ENCODE results near the gene CTXN1.
"Not testable (repeated sequence)": the region's sequence is repeated elsewhere in the genome, so short reads cannot be mapped to it uniquely, and the experiment has no call there.

The CTXN1 gene

DNA sequence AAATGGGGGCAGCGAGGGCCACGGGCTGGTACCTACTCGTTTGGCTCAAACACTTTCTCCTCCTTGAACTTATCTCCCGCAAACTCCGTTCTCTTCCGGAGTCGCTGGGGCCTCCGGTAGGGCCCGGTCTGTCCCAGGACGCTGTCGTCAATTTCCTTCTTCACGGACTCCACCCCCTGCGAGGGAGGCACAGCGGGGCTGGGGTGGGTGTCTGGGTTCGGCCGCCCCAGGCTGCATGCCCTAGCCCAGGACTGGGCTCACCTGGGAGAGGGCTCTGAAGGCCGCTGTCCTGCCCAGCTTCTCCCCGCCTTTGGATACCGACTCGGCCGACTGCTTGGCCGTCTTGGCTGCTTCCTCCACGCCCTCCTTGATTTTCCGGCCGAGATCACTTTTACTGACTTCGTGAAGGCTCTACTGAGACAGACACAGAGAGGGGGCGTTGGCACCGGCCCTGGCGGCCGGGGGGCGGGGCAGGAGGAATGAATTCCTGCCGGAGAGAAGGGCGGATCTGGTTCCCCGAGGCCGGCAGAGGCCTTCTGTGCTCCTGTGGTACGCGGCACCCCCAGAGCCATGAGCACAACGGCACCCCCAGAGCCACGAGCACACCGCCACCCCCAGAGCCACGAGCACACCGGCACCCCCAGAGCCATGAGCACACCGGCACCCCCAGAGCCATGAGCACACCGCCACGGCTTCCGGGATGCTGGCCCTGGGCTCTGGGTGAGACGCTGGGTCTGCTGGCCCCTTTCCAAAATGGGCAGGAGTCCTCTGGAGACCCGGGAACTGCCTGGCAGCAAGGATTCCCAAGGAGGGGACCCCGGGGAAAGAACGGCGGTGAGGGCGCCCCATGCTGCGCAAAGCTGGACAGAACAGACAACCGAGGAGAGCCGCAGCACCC lies 8.1 kb upstream of the CTXN1 start:
- Mint-ChIP-seq H3K36me3 (peaks cover 41 to 55% of the 10 kb centered on the region in 2 donors), H3K4me3 (no peak overlapping the region), H3K9me3 (no peaks in the 10 kb centered on the region), H3K27ac (no peak overlapping the region), H3K4me1 (peaks cover 4 to 12% of the 10 kb centered on the region in 2 donors), H3K27me3 (no peaks in the 10 kb centered on the region)
- ATAC-seq (replicated peaks) = no peak
- no peak for DNase-seq

DNA sequence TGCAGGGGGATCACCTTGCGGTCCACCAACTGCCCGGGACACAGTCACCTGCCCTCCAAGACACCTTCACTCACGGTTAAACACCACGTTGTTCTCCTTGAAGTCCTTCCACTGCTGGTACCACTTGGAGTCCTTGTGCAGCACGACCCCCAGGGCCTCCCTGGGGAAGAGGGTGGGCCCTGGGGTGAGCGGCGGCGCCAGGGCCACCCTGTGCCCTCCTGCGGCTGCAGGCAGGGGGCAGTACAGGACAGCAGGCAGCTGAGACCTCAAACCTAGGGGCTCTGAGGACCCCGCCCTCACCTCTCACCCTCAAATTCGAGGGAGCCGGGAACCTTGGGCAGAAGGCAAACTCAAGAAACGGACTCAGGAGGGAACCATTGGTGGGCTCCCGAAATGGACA lies 7.5 kb upstream of the CTXN1 start:
- Mint-ChIP-seq H3K27ac (no peak overlapping the region), H3K27me3 (no peaks in the 10 kb centered on the region), H3K9me3 (no peaks in the 10 kb centered on the region), H3K36me3 (peaks cover 41 to 54% of the 10 kb centered on the region in 2 donors), H3K4me3 (no peak overlapping the region), H3K4me1 (peaks cover 1 to 10% of the 10 kb centered on the region in 2 donors)
- no peak for DNase-seq
- ATAC-seq (replicated peaks) = no peak

- DNase-seq (no peak), ATAC-seq (replicated peaks) (no peak)
- H3K36me3 Mint-ChIP-seq = peaks cover 46 to 59% of the 10 kb centered on the region in 2 donors
- H3K27ac Mint-ChIP-seq = no peak overlapping the region
- peaks cover 3 to 13% of the 10 kb centered on the region in 2 donors for H3K4me1 Mint-ChIP-seq
- H3K4me3 Mint-ChIP-seq = no peak overlapping the region
- no peaks in the 10 kb centered on the region for H3K27me3 Mint-ChIP-seq
- no peaks in the 10 kb centered on the region for H3K9me3 Mint-ChIP-seq
Observed at GRCh38 chr19:7932930-7933300, 7.0 kb upstream of the CTXN1 start.

DNA sequence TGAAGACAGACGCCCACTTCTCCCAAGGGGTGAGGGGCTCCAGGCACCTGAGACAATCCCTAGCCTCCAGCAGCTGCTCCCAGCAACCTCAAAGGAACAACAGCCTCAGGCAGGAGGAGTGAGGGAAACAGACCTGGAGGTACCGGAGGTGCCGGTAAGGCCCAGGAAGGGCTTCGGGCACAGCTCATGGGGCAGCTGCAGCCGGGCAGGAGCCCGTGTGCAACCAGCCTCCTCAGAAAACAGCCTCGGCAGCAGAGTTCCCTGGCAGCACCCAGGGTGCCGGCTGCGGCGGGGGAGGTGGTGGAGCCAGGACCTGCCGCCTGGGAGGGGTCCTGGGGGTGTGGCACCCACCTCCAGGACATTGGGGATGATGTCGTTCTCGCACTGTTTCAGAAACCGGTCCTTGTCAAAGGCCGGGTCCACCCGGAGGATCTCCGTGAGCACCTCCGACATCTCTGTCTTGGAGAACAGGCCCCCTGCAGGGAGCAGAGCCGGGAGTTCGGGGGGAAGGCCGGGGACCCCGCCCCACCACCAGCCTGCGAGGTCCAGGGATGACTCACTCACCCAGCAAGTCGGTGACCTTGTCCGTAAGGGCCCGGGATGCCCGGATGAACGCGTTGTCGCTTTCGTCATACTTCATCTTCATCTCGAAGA lies 6.5 kb upstream of the CTXN1 start:
- no peaks in the 10 kb centered on the region for H3K27me3 Mint-ChIP-seq
- no peak overlapping the region for H3K4me3 Mint-ChIP-seq
- H3K27ac Mint-ChIP-seq = no peak overlapping the region
- ATAC-seq (replicated peaks) (no peak), DNase-seq (no peak)
- H3K4me1 Mint-ChIP-seq = peaks cover 2 to 18% of the 10 kb centered on the region in 2 donors
- no peaks in the 10 kb centered on the region for H3K9me3 Mint-ChIP-seq
- peaks cover 43 to 58% of the 10 kb centered on the region in 2 donors for H3K36me3 Mint-ChIP-seq

DNA sequence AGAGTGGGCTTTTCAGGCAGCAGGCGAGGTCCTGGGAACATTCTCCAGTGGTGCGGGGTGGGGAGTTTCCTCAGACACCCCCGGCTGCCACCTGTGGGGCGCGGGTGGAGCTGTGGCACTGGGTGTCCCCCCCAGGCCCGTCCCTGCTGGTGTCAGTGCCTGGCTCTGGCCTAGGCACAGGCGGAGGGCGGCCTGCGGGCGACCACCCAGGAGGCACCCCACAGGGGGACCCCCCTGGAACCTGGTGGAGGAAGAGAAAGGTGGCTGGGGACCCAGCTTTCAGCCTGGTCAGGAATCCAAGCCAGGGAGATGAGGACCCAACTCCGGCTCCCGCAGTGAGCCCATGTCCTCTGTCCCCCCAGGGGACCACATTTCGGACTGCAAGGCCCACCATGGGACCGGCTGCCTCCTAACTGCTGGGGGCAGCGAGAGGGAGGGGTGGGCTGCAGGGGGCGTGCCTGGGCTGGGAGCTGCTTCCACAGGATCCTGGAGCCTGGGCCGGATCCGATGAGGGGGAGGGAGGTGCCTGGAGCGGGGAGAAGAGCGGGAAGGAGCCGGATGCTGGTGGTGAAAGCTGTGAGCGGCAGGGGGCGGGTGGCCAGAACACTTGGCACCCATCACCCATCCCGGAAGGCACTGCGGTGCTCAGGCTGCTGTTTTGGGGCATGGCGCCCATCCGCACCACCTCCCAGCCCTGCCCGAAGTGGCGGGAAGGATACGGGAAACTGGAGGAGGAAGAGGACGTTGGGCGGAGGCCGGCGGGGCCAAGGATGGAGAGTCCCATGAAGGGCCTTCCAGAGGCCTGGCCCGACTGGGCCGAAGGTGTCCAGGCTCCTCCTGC lies 5.5 kb upstream of the CTXN1 start:
- DNase-seq = no peak
- Mint-ChIP-seq H3K4me1 (peaks cover 5 to 22% of the 10 kb centered on the region in 2 donors), H3K27ac (no peak overlapping the region), H3K4me3 (no peak overlapping the region), H3K27me3 (no peaks in the 10 kb centered on the region), H3K9me3 (no peaks in the 10 kb centered on the region), H3K36me3 (peaks cover 40 to 60% of the 10 kb centered on the region in 2 donors)
- ATAC-seq (replicated peaks) = no peak

- DNase-seq (no peak), ATAC-seq (replicated peaks) (no peak)
- Mint-ChIP-seq H3K4me3 (no peak overlapping the region), H3K9me3 (no peaks in the 10 kb centered on the region), H3K27me3 (no peaks in the 10 kb centered on the region), H3K36me3 (peaks cover 38 to 56% of the 10 kb centered on the region in 2 donors), H3K27ac (no peak overlapping the region), H3K4me1 (peaks cover 8 to 25% of the 10 kb centered on the region in 2 donors)
Observed at GRCh38 chr19:7930765-7931164, 4.8 kb upstream of the CTXN1 start.

DNA sequence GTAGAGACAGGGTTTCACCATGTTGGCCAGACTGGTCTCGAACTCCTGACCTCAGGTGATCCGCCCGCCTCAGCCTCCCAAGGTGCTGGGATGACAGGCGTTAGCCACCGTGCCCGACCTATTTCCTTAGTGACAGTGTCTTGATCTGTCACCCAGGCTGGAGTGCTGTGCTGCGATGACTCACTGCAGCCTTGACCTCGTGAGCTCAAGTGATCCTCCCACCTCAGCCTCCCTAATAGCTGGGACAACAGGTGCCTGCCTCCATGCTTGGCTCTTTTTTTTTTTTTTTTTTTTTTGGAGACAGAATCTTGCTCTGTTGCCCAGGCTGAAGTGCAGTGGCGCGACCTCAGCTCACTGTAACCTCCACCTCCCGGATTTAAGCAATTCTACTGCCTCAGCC lies 4.1 kb upstream of the CTXN1 start:
- not testable (repeated sequence) for DNase-seq; H3K4me3 Mint-ChIP-seq; ATAC-seq (replicated peaks); H3K27ac Mint-ChIP-seq; H3K27me3 Mint-ChIP-seq; H3K9me3 Mint-ChIP-seq
- H3K36me3 Mint-ChIP-seq = peaks cover 37 to 53% of the 10 kb centered on the region in 2 donors
- peaks cover 9 to 29% of the 10 kb centered on the region in 2 donors for H3K4me1 Mint-ChIP-seq

- no peaks in the 10 kb centered on the region for H3K9me3 Mint-ChIP-seq
- peak overlapping the region; percentile 21 for H3K27ac Mint-ChIP-seq
- peaks cover 12 to 30% of the 10 kb centered on the region in 2 donors for H3K4me1 Mint-ChIP-seq
- H3K36me3 Mint-ChIP-seq = peaks cover 33 to 50% of the 10 kb centered on the region in 2 donors
- no peak overlapping the region for H3K4me3 Mint-ChIP-seq
- DNase-seq (peak; percentile 57), ATAC-seq (replicated peaks) (peak; percentile 57)
- H3K27me3 Mint-ChIP-seq = peaks cover 0 to 8% of the 10 kb centered on the region in 2 donors
Observed at GRCh38 chr19:7928741-7929701, 3.1 kb upstream of the CTXN1 start.

GRCh38 chr19:7928334-7928706 lies 2.4 kb upstream of the CTXN1 start:
- ATAC-seq (replicated peaks) (no peak), DNase-seq (no peak)
- H3K27ac Mint-ChIP-seq = peak overlapping the region; percentile 47
- H3K36me3 Mint-ChIP-seq = peaks cover 32 to 48% of the 10 kb centered on the region in 2 donors
- peaks cover 12 to 30% of the 10 kb centered on the region in 2 donors for H3K4me1 Mint-ChIP-seq
- peaks cover 0 to 8% of the 10 kb centered on the region in 2 donors for H3K27me3 Mint-ChIP-seq
- H3K9me3 Mint-ChIP-seq = no peaks in the 10 kb centered on the region
- no peak overlapping the region for H3K4me3 Mint-ChIP-seq

- H3K27ac Mint-ChIP-seq = no peak overlapping the region
- no peaks in the 10 kb centered on the region for H3K9me3 Mint-ChIP-seq
- ATAC-seq (replicated peaks) (no peak), DNase-seq (no peak)
- H3K27me3 Mint-ChIP-seq = peaks cover 0 to 8% of the 10 kb centered on the region in 2 donors
- no peak overlapping the region for H3K4me3 Mint-ChIP-seq
- peaks cover 36 to 49% of the 10 kb centered on the region in 2 donors for H3K36me3 Mint-ChIP-seq
- peaks cover 14 to 30% of the 10 kb centered on the region in 2 donors for H3K4me1 Mint-ChIP-seq
Observed at GRCh38 chr19:7927605-7928333, 1.8 kb upstream of the CTXN1 start.

DNA sequence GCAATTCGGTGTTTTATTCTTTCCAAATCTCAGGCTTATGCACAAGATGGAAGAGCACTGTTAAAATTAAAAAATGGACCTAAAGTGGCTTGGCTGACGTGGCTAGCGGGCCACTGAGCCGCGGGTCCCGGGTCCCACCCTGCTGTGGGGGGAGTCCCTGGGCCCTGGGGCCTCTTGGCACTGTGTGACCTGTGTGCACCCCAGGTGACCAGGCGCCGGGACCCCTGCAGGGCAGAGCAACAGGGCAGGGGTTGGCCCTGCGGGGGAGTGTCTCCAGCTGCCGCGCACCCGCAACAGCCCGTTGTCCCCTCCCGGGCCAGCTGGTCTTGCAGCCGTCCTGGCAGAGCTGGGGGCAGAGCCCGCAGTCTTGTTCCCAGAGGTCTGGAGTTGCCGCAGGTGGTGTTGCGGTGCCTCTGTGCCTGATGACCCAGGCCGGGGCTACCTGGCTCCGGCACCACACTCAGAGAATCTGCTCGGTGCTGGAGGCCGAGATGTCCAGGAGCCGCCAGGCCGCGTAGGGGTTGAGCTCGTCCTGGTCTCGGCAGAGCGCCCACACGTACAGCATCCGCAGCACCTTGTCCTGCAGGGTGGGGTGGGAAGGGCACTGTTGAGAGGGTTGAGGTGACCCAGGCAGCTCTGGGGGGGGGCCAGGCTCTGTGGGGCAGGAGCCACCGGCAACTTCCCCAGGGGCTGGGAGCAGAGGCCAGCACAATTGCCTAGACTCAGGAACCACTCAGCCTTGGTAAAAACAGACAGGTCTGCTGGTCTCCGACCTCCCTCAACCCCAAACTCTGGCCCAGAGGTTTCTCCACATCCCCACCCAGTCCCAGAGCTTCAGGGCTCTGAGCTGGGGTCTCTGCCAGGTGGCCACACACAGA lies 1.0 kb upstream of the CTXN1 start:
- Mint-ChIP-seq H3K27ac (peak overlapping the region; percentile 86), H3K4me3 (peak overlapping the region; percentile 80 to 81), H3K27me3 (peaks cover 0 to 8% of the 10 kb centered on the region in 2 donors), H3K36me3 (peaks cover 36 to 51% of the 10 kb centered on the region in 2 donors), H3K9me3 (no peaks in the 10 kb centered on the region), H3K4me1 (peaks cover 18 to 35% of the 10 kb centered on the region in 2 donors)
- ATAC-seq (replicated peaks) = no peak
- no peak for DNase-seq

All from stimulated activated naive B cell treated with anti-CD40 and anti-IgM and Interleukin-4, amounts not matched to agents 10 μg/mL and 1 μg/mL and 100 μg/mL, for 72 hours (primary cell).